Progenitor cell of endocrine pancreas (in vitro differentiated cells): ENCODE measurements around the gene CHRNB4. TPM values are rescaled to one million over a fixed set of nuclear protein-coding genes. Genes with fewer than 3 reads are reported as not detected.

Experiments used
- DNase-seq: peaks from one replicate; pipeline ENCODE4 v3.0.0; 2021; ENCODE audit warnings: low spot score; ENCODE audit not compliant: unreplicated experiment
- H3K27ac Mint-ChIP-seq: 2 replicates; pipeline ENCODE4 v1.8.0; 2021; ENCODE audit warnings: mild to moderate bottlenecking, moderate library complexity, mixed read lengths
- H3K27me3 Mint-ChIP-seq: 2 replicates; pipeline ENCODE4 v1.8.0; 2021; ENCODE audit warnings: mixed read lengths
- H3K36me3 Mint-ChIP-seq: 2 replicates; pipeline ENCODE4 v1.8.0; 2022; ENCODE audit warnings: mixed read lengths; ENCODE audit not compliant: insufficient read depth
- H3K4me1 Mint-ChIP-seq: 2 replicates; pipeline ENCODE4 v1.8.0; 2021; ENCODE audit warnings: low read depth, mixed read lengths
- H3K4me3 Mint-ChIP-seq: 2 replicates; pipeline ENCODE4 v1.8.0; 2021; ENCODE audit warnings: low read depth, mild to moderate bottlenecking, moderate library complexity, mixed read lengths
- H3K9me3 Mint-ChIP-seq: 2 replicates; pipeline ENCODE4 v1.8.0; 2021; ENCODE audit warnings: low read depth, mixed read lengths
- CTCF ChIP-seq: fragments of 200-600 bp; sonication (generic); IDR thresholded peaks from one replicate; pipeline ENCODE4 v1.5.0; 2021; ENCODE audit warnings: antibody characterized with exemption, mild to moderate bottlenecking; ENCODE audit not compliant: unreplicated experiment
- total RNA-seq: library from RNA; stranded (reverse); gene quantifications from 2 replicates; pipeline ENCODE4 v1.2.1, GENCODE V29; 2021

The CHRNB4 gene
- total RNA-seq, 1 donor from 2014 or later: 1.0 TPM

GRCh38 chr15:78635346-78635745, 5.7 kb downstream of the CHRNB4 start:
- Mint-ChIP-seq H3K27me3 (peaks cover 32% of the 10 kb centered on the region), H3K36me3 (no peaks in the 10 kb centered on the region), H3K27ac (no peak overlapping the region), H3K9me3 (peaks cover 9% of the 10 kb centered on the region), H3K4me3 (no peak overlapping the region), H3K4me1 (no peaks in the 10 kb centered on the region)
- DNase-seq: no peak
- no peak for TF ChIP-seq CTCF

GRCh38 chr15:78634210-78635145, 6.5 kb downstream of the CHRNB4 start:
- H3K4me1 Mint-ChIP-seq: no peaks in the 10 kb centered on the region
- no peak overlapping the region for H3K27ac Mint-ChIP-seq
- no peaks in the 10 kb centered on the region for H3K36me3 Mint-ChIP-seq
- TF ChIP-seq CTCF: no peak
- no peak overlapping the region for H3K4me3 Mint-ChIP-seq
- H3K27me3 Mint-ChIP-seq: peaks cover 35% of the 10 kb centered on the region
- DNase-seq: no peak
- H3K9me3 Mint-ChIP-seq: peaks cover 9% of the 10 kb centered on the region

- no peak overlapping the region for H3K4me3 Mint-ChIP-seq
- H3K27ac Mint-ChIP-seq: no peak overlapping the region
- no peaks in the 10 kb centered on the region for H3K36me3 Mint-ChIP-seq
Observed at GRCh38 chr15:78633348-78633747, 7.7 kb downstream of the CHRNB4 start.

GRCh38 chr15:78630886-78631633, 9.9 kb downstream of the CHRNB4 start:
- TF ChIP-seq CTCF: no peak
- Mint-ChIP-seq H3K4me1 (no peaks in the 10 kb centered on the region), H3K4me3 (no peak overlapping the region), H3K27me3 (peaks cover 48% of the 10 kb centered on the region), H3K9me3 (peaks cover 9% of the 10 kb centered on the region), H3K36me3 (no peaks in the 10 kb centered on the region), H3K27ac (no peak overlapping the region)
- no peak for DNase-seq

More at GRCh38 chr15:78633348-78633747, 7.7 kb downstream of the CHRNB4 start:
- TF ChIP-seq CTCF: no peak
- Mint-ChIP-seq H3K9me3 (peaks cover 9% of the 10 kb centered on the region), H3K4me1 (no peaks in the 10 kb centered on the region), H3K27me3 (peaks cover 41% of the 10 kb centered on the region)
- DNase-seq: no peak

GRCh38 chr15:78629716-78630065, 11.3 kb downstream of the CHRNB4 start:
- Mint-ChIP-seq H3K4me1 (no peaks in the 10 kb centered on the region), H3K4me3 (no peak overlapping the region), H3K27ac (no peak overlapping the region), H3K27me3 (peaks cover 52% of the 10 kb centered on the region), H3K9me3 (peaks cover 9% of the 10 kb centered on the region), H3K36me3 (no peaks in the 10 kb centered on the region)
- TF ChIP-seq CTCF: no peak
- no peak for DNase-seq
